Cerebellar cortex (tissue), 1 donor: Measurements from ENCODE around the gene ADCY2.
A peak's percentile ranks its signal among the peaks of the same experiment; 100 is the strongest.

Source experiments
- DNase-seq: peaks from one replicate; pipeline ENCODE4 v3.0.0-alpha.2; 2015; ENCODE audit warnings: low spot score

Gene ADCY2

DNA sequence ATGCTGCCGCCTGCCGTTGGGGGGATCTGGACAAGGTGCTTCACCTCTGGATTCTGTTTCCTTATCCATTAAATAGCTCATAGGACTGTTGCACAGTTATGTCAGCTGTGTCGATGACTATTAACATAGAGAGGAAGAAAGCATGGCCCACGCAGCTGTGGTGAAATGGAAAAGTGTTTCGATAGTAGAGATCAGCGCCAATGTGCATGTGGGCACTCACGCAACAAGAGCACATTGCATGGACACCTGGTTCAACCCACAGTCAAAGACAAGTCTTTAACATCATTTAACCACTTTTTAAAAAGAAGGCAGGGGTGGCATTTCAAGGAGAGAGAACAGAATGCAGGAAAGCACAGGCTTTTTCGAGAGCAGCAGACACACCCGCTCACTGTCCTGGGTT lies 107.6 kb downstream of the ADCY2 start:
- no peak for DNase-seq

DNA sequence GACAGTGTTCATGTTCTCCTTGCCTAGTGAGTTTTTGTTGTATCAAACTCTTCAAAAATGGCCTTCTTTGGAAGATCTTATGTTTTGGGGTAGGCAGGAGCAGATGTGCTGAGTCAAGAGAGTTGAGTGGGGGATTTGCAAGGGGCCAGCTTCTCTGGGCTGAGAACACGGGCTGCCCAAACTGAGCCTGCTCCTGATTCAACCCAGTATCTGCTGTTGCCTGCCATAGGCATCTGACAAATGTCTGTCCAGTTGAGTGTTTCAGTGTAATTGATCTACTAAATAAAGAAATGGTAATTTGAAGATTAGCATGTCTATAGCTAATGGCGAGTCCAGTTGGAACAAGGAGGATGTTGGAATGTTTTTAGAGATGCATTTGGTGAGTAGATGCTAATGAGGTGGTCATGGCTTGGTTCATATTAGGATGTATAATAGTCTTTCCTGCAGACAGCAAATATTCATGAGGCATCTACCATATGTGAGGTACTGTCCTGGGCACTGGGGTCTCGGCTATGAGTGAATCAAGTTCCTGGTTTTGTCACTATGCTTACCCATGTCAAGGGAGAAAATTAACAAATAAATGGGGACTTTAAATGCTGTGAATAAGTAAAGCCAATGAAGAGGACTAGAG lies 119.5 kb downstream of the ADCY2 start:
- no peak for DNase-seq

DNA sequence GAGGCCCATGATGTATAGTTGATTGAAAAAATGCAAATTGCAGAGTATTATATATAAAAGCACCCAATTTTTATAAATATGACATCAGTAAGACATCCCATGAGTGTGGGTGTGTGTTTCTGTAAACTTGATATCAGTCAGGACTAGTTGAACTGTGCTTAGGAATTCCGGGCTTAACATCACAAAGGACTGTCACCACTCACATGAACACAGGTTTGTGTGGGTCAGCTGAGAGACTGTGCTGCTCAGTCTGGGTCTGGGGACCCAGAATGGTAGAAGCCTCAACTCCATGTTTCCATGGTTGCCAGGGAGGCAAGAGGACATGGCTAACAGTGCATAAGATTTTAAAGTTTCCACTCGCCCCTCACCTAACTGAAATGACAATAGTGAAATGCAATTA lies 120.3 kb downstream of the ADCY2 start:
- no peak for DNase-seq

DNA sequence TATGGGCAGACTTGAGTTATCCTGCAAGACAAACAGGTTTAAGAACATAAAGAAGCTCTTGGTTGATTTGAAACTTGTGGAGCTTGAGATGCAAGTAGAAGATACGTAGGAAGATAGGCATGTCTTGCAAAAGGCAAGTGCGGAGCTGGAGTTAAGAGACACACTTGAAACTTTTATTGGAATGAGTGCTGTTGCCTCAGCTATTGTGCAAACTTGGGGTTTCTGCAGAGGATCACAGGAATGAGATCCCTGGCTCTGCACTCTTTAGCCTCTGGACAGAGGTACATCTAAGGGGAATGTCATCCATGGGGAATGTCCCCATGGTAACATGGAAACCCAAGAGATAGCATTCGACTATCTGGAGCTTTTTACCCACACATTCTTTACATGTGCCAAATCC lies 121.1 kb downstream of the ADCY2 start:
- no peak for DNase-seq

DNA sequence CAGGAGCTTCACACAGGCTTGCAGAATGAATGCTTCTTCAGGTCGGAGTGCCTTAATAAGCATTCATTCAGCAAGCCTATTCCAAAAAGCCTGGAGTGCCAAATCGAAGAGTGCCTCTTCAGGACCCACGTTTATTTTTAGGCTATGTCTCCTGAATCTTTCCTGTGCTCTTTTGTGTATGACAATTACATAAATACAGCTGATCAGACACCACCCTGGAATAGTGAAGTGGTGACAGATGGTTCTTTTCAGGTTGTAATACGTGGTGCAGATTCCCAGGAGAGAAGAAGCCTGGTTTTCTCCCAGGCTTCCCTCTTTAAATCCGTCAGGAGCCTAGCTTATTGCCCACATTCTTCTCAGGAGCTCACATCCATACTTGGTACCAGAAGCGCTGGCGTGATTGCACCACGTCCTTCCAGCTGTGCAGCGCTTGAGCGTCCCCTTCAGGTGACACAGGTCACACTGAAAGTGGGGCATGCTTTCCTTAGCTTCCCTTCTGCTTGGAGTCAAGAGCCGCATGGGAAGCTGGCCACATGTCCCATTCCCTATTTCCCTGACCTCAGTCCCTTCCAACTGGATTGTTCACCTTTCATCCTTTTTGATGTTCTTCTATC lies 123.1 kb downstream of the ADCY2 start:
- DNase-seq: no peak

DNA sequence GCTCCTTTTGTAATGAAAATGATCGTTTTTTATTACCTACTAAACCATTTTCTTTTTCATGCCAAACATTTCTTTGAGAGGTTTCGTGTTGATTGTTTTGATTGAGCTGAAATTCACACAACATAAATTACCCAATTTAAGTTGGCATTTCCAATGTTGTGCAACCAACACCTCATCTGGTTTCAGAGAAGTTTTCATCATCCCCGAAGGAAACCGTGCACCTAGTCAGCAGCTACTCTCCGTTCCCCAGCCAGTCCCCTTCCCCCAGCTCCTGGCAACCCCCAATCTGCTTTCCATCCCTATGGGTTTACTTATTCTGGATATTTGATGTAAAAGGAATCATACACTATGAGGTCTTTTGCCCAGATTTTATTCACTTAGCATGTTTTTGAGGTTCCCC lies 123.6 kb downstream of the ADCY2 start:
- DNase-seq: no peak

DNA sequence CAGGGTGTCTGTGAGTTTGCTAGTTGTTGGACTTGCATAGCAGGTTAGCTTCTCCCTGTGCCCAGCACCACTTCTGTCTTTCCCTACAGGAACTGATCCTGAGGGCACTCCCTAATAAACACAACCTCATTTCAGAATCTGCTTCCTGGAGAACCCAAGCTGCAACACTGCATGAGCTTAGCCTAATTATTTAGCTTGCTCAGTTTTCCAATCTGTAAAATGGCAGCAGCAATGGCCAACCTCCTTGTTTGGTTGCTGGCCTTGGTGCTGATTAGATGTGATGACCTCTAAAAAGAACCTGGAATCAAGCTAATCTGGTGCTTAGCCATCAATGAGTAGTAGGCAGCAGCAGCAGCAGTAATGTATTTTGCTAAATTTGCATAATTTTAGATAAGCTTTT lies 133.9 kb downstream of the ADCY2 start:
- no peak for DNase-seq

DNA sequence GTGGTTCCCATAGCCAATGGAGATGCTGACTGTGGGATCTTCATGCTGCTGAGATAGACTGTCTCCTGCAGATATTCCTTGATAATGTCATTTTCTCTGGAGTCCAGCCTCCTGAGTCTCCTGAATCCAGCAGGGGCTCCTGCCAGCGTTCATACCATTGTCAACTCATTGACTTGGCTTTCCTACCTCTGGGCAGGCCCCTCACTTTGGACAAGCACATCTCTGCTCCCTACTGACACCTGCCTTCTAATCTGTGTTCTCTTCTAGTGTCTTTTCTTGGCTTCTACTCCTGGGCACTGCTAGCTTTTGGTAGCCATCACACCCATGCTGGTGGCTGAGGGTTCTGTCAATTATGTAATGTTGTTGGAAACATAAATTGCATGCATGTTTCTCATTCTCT lies 138.0 kb downstream of the ADCY2 start:
- no peak for DNase-seq

DNA sequence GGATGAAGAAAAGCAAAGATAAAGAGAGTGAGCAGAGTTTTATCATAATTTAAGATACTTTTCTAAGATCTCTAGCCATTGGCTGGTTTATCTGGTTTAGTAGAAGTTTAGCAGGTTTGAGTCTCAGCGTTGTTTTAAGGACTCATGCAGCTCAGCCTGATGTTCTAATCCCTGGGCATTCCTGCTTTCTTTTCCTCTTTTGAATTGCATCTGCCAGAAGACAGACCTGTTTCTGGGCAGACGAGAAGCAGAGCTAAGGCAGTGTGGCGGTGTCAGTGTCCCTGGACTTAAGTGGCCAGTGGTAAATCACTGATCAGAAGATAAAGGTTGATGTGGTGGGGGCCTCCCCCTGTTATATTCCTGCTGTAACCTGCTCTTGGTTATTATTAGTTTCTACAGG lies 138.6 kb downstream of the ADCY2 start:
- DNase-seq: no peak

DNA sequence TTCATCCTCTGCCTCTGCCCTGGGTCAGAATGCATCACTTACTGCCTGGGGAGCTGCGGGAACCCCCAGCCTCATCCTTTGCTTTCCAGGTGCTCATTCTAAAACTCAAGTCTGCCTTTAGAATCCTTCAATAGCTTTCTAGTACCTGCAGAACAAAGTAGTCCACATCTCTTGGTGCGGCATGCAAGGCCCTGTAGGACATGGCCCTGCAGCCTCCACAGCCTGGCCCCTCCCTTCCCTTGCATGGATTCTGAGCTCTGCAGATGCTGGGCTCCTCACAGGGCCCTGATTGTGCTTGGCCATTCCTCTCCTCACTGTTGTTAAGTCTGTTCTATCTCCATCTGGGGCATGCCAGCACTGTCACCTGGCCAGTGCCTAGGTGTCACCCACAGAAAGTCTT lies 141.6 kb downstream of the ADCY2 start:
- no peak for DNase-seq

DNA sequence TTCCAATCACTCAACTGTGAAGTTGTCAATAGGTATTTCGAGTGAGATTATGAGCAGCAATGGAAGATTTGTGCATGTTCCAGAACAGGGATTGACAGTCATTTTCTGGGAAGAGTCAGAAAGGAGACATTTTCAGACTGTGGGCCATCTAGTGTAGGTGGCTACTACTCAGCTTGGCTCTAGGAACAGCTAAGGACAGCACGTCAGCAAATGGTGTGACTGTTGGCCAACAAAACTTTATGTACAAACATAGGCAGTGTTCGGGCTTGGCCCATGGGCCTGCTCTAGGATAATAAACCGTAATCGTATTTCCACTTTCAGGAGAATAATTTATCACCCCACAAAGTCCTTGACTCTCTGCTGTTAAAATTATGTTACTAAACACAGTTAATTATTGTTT lies 143.6 kb downstream of the ADCY2 start:
- DNase-seq: no peak

DNA sequence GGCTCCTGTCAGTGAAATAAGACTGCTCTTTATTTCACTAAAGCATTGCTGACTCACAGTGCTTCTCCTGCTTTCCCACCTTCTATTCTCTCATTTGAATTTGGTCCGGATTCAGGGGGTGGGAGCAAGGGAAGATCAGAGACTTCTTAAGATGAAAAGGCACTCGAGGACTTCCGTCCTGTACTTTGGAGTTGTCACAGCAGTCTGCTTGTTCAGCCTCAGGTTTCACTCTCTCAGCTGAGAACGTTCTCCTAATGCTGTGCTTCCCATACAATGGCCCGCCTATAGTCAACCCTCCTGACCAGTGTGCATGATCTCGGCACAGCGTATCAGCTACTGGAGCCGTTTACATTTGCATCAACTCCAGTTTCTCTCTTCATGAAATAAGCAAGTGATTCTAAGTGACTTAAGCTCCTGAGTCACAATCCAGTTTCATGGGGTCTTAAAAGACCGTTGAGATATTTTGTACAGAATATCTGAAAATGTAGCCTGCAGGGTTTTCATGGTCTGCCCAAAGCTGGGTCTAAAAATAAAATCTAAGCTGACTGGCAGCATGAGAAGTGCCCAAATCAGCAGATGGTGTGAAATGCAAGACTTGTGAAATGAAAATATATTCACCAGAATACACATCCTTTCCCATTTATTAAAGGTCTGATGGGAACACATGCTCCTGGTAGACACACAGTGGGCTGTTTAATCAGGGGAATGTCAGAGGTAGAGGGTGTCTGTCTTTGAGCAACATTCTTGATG lies 145.0 kb downstream of the ADCY2 start:
- peak; percentile 39 for DNase-seq

DNA sequence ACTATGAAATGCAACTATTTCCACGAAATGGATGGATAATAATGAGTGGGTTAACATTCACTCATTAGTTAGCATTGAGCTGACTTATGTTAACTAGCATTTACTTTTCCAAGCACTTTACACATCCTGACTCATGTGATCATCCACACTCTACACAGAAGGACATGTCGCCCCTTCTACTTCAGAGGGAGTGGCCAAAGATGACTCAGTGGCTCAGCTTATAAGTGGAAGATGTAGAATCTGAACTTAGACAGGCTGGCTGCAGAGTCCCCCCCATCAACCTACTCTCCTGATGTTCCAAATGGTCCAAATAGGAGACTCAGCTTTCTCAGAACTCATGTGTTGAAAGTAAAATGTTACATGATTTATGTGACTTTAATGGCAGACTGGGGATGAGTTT lies 146.0 kb downstream of the ADCY2 start:
- no peak for DNase-seq

DNA sequence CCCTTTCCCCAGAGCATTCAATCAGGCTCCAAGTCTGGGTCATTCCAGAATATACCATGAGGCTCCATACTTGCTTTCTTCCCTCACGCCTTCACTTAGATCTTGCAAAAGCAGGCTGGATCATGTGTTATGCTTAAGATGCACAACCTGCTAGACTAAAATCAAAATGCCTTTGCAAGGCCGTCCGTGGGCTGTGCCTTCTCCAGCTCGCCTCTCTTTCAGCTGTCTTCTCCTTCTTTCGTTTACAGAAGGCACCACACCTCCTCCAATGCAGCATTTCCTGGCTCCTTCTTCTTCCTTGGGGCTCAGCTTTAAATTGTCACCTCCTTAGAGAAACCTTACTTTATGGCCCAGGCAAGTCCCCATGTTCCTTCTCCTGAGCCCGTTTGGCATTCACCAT lies 150.6 kb downstream of the ADCY2 start:
- no peak for DNase-seq

DNA sequence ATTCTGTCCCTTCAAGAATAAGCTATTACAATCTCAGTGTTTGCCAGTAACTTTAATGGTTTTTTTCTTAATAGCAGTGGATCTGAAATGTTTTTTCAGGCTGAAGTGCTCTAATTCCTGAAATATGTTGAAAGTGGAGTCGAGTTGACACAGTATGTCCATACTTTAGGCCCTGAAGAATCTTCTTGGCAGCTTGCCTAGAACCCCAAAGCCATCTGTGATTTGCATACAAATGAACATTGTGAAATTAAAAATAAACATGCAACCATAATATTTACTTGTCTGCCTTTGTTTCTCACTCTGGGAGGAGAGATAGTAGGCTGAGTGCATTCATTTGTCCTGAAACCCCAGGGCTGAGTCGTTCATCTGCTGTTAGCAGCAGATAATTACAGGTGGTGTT lies 152.7 kb downstream of the ADCY2 start:
- DNase-seq: peak; percentile 26

DNA sequence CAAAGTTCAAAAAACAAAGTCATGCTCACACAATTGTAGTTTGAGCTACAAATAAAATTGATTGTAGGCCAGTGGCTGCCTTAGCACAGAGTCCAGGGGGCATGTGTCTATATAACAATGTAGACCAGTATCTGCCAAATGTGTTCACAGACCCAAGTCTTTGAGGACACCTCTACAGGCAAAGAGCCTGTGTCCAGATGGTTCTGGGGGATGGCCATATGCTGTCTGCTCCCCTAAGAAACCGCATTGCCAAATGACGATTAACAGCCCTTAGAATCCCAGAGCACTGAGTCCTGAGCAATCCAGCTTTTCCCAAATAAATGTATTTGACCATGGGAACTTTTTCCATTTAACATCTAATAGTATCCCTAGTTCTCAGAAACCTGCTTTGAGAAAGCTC lies 169.6 kb downstream of the ADCY2 start:
- DNase-seq: peak; percentile 91

DNA sequence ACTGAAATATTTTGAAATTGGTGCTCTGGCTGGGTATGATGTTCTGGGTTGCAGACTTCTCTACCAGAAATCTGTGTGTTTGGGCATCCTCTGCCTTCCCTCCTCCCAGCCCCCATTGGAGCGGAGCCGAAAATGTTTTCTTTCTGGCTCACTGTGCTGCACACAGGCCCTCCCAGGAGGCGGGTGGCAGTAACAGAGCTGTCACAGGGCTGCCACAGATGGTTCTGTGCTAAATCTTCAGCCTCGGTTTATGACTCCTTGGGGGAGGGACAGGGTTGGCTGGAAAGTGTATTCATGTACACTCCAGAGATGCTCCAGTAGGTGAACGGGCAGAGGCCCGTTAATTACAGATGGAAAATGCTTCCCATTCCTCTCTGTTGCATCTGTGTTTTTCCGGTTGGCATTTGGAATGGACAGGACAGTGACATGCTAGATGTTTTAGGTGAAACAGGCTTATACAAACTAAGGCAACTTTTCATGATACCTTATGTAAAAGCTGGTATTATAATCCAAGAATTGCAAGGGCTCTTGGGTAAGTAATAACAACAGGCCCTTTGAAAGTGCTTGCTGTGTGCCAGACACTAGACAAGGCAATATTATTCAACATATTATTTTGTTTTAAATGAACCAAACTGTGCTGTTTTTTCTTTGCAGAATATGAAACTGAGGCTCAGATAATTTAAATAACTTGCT lies 180.2 kb downstream of the ADCY2 start:
- DNase-seq: peak; percentile 91

DNA sequence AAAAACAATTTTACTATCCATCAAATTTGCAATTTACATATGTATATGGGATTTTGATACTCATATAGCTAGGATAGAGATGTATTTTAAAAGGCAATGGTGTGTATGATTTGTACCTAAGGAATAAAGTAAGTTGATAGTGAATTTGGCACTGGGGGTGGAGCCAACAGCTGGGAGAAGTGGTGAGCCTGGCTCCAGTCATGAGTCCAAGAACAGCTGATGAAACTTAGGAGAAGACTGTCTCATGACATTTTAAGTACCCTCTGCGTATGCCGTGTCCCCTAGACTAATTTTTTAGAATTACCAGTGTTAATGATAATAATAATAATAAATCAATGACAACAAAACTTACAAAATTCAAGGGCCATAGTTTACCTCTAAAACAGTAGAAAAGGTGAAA lies 181.4 kb downstream of the ADCY2 start:
- no peak for DNase-seq

DNA sequence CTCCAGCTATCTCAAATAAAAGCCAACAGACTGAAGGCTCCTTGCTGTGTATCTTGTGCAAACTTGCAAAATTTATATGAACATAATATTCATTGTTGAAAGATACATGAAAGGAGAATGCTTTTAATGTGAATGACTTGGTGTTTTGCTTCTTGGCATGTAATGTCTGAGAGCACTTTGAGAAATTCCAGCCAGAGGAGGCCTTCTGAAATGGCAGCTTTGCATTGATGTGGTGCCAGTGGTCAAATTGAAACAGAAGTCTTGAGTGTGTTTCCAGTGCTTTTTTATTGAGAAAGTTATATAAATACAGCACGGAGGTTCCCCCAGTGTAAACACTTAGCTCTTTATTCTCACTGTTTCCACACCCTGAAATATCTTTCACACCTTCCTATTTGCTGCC lies 182.1 kb downstream of the ADCY2 start:
- no peak for DNase-seq

DNA sequence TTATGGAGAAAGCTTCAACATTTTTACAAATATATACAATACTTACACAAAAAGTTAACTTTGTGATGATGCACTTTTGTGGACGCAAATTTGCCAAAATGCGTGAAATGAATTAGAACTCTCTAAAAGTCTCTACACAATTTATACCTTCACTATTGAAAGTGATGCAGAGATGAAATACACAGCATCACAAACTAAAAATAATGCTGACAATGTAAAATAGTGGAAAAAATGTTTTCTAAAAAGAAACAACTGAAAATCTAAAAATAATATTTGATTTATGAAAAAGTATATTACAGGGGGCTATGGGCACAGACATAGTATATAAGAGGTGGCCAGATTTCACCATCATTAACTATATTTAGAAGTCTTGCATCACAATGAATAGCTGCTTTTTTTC lies 188.8 kb downstream of the ADCY2 start:
- DNase-seq: no peak

DNA sequence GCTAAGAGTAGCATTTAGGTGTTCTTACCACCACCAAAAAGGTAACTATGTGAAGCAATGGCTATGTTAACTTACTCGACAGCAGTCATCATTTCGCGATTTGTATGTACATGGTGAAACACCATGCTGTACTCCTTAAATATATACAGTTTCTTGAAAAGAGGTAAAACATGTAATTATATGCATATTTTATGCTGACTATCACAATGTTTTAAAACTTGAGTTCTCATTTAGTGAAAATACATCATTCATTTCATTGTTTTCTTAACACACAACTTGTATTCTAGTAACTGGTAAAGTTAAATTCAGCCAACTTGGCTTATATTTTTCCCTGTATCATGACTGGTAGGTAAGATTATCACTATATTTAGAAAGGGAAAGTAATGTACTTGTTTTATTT lies 189.9 kb downstream of the ADCY2 start:
- DNase-seq: no peak

DNA sequence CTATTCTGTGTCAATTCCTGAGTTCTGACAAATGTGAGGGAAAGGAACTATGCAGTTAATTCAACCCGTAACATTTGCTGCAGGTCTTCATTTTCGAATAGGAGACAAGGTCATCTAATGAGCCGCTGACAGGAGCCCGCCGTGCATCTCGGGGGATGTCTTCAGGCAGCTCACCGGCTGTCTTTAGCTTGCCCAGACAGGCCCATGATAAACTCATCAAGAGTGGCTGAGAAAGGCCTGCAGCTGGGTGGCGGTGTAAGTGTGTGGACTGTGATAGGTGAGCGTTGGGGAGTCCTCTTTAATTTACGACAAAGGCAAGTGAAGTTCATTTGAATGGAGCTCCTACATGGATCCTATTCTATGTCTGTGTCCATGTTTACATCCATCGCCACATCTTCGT lies 190.5 kb downstream of the ADCY2 start:
- DNase-seq: no peak

DNA sequence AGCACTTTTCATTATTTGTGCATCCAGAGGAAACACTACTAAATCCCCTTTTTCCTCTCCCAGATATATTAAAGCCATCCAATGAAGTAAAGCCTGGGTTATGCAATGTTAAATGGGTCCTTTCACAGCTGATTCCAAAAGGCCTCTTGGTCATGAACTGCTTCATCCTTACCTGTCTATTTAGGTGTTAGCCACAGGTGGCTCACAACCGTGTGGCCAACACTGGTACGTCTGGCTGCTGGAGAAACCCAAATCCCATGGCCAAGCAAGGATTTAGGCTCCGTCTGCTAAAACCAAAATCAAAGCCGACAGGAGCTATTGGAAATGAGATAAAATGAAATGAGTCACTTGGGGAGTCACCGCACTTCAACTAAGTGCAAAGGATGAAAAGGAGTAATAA lies 193.9 kb downstream of the ADCY2 start:
- DNase-seq: no peak
